ENCODE data around the gene CIDEB. TPM values are rescaled to one million over a fixed set of nuclear protein-coding genes. Genes with fewer than 3 reads are reported as not detected.

CIDEB gene
- total and polyA plus RNA-seq, 2 of the 13 experiments (the other 11 are each of a cell fraction or from before 2014, with no cell fraction given), result 35.8 to 110 TPM

GRCh38 chr14:24300326-24300980 is 7.3 kb downstream of the CIDEB start (continued):
- TF ChIP-seq ZBTB49 (CRISPR knock-in tag; IDR thresholded peaks at IDR 0.05; ENCODE audit: borderline replicate concordance), result 0 out of 2 replicates have a peak, but pooled peaks have one; percentile 11
- TF ChIP-seq, protein P1, sequence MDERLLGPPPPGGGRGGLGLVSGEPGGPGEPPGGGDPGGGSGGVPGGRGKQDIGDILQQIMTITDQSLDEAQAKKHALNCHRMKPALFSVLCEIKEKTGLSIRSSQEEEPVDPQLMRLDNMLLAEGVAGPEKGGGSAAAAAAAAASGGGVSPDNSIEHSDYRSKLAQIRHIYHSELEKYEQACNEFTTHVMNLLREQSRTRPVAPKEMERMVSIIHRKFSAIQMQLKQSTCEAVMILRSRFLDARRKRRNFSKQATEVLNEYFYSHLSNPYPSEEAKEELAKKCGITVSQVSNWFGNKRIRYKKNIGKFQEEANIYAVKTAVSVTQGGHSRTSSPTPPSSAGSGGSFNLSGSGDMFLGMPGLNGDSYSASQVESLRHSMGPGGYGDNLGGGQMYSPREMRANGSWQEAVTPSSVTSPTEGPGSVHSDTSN (CRISPR knock-in tag; IDR thresholded peaks at IDR 0.05), result 0 out of 2 replicates have a peak, but pooled peaks have one; percentile 6
- TF ChIP-seq ZNF564 (CRISPR knock-in tag; IDR thresholded peaks at IDR 0.05), result no peak
- TF ChIP-seq AHDC1 (CRISPR knock-in tag; IDR thresholded peaks at IDR 0.05; ENCODE audit: borderline replicate concordance), result 0 out of 2 replicates have a peak, but pooled peaks have one; percentile 5
- TF ChIP-seq XBP1 (CRISPR knock-in tag; IDR thresholded peaks at IDR 0.05), result no peak
- no peak for TF ChIP-seq ZMYM2 (CRISPR knock-in tag; IDR thresholded peaks at IDR 0.05)
- 0 out of 2 replicates have a peak, but pooled peaks have one; percentile 48 for TF ChIP-seq ZNF619 (CRISPR knock-in tag; IDR thresholded peaks at IDR 0.05)
- TF ChIP-seq MTERF4 (CRISPR knock-in tag; IDR thresholded peaks at IDR 0.05), result 0 out of 2 replicates have a peak, but pooled peaks have one; percentile 20
- no peak for TF ChIP-seq ZNF10 (CRISPR knock-in tag; IDR thresholded peaks at IDR 0.05; ENCODE audit: borderline replicate concordance, low read depth)
- TF ChIP-seq MYC (CRISPR knock-in tag; IDR thresholded peaks at IDR 0.05; ENCODE audit: borderline replicate concordance), result no peak
- TF ChIP-seq CEBPB (IDR thresholded peaks at IDR 0.05; ENCODE audit: borderline replicate concordance, low read depth, low read length), result no peak
- no peak for TF ChIP-seq NFKB2 (CRISPR knock-in tag; IDR thresholded peaks at IDR 0.05; ENCODE audit: borderline replicate concordance)
- TF ChIP-seq ZNF331 (CRISPR knock-in tag; IDR thresholded peaks at IDR 0.05), result no peak
- no peak for TF ChIP-seq ZIK1 (CRISPR knock-in tag; IDR thresholded peaks at IDR 0.05; ENCODE audit: borderline replicate concordance, low read depth)

Measured in HepG2 (cell line).